Stimulated activated CD4-positive, alpha-beta T cell treated with anti-CD3 and anti-CD28 coated beads, Interleukin-1b, Interleukin-23, amount 100 ng/mL, for 48 hours (primary cell): ENCODE results near the gene NFE2L3.
"Not testable (repeated sequence)": the region's sequence is repeated elsewhere in the genome, so short reads cannot be mapped to it uniquely, and the experiment has no call there.

Source experiments
- DNase-seq: peaks from one replicate; pipeline ENCODE4 v3.0.0-alpha.2; 2020

Gene NFE2L3

DNA sequence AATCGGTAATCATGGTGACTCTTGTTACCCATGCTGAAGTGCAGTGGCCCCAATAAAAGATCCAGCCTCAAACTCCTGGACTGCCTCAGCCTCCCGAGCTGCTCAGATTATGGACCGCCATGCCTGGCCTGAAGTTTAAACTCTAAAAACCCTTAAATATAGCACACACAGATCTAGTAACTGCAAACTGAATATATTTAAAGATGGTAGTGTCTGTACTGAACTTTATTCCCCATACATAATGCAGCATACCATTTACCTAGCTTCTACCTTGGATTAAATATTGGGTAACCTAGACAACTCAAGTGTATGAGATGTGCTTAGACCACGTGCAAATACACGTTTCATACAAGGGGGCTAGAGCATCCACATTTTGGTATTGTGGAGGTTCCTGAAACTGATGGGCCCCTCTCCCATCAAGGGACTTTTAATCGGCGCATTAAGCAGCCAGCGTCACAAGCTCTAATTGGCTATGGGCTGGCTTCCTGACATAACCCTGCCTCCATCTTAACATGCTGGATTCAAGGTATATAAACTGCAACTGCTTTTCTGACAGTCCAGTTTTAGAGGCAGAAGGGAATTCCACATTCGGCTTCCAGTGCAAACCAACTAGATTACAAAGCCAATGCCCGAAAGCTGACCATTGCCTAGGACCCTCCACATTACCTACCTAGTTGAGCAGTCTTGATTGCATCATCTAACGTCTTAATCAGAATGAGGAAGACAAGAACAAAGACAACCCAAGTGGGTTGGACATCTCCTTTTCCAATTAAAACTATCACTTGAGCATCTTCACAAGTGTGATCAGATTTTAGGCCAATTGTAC, 35.6 kb downstream of the NFE2L3 start:
- no peak for DNase-seq

DNA sequence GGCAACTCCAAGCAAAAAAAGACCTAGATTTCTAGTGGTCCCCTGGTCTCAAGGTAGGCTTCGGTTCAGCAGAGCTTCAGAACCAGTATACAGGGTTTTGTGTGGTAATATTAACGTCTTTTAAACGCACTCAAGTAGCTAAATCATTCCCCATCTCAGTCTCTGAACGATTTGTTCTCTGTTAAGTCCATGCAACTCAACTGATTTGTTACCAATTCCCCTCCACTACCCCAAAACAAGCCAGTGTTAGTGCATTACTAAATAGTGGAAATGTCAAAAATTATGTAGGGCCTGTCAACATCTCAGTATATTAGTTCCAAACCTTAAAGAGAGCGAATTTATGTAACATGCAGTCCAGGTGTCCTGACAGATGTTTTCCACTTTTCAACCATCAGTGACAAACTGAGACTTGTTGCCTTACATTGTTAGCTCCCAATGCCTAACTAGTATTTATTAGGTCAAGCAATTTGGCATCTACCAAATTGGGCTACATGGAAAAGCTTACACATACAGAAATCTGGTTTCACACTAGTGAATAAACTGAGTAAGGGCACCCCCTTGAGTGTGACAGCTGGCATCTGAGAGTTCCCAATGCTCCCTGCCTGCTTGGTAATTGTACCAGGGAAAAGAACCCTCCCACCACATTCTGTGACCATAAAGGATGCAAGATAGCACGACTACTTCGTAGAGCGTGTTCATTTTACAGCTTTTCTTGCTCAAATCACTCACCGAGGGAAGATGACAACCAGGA, 36.4 kb downstream of the NFE2L3 start:
- DNase-seq, result peak; percentile 27

DNA sequence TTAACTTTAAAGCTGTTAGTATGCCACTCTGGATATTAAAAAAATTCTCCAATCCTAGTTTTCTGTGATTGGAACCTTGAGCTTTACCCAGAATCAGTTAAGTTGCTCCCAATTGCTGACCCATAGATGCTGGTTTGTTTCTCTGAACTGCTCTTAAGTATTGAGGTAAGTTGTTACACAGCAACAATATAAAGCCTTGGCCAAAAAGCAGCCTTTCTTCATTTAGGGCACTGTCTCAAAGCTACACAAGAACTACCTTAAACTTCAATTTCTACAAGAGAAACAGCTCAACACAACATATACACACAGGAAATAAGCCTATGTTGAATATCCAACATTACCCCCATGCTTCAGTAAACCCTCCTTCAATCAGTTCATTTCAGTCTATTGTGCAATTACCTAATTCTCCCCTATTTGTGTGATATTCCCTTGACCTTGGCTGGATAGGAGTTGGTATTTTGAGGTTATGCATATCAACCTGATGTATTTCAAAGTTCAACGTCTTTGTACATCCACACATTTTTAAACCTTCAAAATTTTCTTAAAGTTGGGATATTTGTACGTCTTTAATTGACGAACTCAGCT, 37.1 kb downstream of the NFE2L3 start:
- no peak for DNase-seq

DNA sequence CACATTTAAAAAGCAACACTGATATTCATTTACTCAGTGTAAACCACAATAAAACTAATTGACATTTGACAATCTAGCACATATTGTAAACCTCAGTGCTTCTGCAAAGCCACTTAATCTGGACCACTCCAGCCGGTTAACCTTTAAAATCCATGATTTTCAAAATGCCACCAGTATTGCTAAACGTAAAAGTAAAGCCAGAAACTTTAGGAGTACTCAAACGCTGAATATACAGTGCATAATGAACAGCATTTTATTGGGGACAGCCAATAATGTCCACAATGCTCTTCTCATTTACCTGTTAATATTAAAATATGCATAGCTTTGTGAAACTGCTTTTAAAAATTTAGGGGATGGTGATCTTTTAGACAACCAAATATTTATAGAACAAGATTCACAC, 37.7 kb downstream of the NFE2L3 start:
- no peak for DNase-seq

DNA sequence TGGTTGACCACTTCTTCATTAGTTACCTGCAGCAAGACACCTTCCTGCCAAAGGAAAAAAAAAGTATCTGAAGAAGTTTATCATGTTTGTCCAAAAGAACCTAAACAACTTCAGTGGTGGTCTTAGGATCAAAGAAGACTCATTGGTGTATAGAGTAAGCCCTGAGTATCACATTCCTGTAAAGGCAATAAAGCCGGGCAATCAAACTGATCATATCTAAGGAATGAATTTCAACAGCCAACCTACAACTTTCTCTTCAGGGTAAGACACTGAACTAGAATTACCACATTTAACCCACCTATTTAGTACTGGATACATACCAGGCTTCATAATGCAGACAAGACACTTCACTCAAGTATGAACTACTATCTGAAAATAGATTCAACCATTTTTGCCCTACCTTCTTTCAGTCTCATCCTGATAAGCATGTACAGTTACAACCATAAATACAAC, 38.4 kb downstream of the NFE2L3 start:
- DNase-seq, result no peak

DNA sequence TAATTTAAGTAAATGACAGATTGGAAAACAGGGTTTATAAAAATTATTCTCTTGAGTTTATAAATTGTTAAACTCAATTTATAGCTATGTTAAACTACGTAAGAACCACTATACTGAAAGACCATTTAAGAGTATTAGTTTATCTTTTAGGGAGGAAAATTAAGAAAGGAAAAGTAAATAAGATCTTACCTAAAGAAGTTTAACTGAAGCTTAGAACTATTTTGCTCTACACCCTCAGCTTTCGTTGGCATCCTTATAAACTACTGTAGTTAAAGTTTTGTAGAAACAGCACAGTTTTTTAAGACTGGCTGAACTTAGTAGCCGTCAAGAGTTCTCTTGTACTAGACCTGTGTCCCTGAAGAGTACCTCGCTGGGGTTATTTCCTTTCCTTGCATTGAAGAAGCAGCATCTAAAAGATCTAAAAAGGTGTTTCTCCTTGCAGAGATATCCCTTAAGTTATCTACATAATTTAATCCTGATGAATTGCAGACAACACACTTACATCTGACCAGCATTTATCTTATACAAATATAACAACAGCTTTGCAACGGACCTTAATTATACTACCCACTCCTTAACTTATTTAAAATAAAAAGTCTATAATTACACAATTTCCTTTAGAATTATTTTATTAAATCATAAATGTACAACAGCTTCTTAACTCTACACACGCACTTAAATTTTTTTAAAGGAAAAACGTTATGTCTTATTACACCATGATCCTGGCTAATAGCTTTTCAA, 39.4 kb downstream of the NFE2L3 start:
- no peak for DNase-seq

DNA sequence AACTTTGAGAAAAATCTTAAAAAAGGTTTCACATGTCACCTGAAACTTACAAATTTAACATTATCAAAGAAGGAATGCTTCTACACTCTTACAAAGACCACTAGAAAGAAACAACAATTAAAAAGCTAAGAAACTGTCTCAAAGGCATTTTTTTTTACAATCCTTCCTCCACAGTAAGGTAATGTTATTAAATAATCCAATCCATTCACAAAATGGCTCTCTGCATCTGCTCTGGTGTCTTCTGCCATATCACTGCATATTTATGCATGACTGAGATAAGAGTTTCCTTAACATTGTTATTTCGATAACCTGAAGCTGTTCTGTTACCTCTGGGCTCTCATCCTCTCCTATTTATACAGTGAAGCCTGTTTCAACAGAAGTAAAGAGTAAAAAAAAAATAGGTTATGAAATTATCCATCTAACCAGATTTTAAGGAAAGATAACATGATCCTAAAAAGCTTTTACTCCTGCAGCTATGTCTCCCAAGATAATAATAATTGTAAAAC, 40.0 kb downstream of the NFE2L3 start:
- DNase-seq, result no peak

DNA sequence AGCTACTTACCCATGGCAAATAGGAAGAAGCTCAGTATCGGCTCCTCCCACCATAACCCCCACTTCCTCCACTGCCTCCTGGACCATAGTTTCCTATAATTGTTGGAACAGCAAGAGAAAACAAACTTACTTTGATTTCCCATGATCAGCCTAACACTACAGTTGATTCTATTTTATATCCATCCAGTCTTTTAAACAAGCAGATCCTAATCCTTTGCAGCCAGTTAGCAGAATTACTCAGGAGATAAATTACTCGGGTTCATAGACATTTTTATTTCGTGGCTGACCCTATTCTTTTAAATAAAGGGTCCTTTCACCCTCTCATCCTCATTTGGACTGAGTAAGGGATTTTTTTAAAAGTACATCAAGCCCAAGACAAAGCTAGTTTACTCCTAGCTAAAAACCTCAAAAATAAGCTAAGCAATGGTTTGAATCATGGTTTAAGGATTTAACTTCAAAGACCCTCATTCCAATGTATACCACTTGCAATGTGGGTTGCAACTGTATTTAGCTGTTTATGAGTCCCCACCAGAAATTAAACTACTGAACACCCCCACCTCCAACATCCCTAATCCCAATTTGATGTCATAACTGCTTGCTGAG, 40.6 kb downstream of the NFE2L3 start:
- no peak for DNase-seq

DNA sequence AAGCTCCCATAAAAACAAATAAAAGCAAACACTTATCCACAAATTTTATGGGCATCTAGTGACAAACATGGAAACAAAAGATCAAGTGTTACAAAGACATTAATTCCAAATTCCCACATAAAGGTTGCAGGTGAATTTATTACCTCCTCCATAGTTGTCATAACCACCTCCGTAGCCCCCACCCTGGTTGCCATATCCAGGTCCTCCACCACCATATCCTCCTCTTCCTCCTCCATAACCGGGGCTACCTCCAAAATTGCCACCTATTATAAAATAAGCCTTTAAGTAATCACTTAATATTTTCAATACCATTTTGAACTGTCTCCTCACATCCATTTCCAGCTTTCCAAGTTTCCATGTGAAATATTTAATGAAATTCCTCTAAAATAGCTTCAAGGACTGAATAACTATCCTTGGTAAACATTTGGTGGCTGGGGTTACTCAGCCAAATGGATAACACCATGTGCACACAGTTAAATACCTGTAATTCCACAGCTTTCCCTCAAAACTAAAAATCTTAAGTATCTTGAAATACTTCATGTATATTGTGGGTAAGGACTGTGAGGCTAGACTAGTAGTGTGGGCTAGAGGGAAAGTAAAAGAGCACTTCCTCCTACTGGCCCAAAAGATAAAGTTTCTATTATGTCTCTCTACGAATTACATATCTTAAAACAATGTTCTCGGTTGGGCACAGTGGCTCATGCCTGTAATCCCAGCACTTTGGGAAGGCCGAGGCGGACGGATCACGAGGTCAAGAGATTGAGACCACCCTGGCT, 41.6 kb downstream of the NFE2L3 start:
- no peak for DNase-seq

DNA sequence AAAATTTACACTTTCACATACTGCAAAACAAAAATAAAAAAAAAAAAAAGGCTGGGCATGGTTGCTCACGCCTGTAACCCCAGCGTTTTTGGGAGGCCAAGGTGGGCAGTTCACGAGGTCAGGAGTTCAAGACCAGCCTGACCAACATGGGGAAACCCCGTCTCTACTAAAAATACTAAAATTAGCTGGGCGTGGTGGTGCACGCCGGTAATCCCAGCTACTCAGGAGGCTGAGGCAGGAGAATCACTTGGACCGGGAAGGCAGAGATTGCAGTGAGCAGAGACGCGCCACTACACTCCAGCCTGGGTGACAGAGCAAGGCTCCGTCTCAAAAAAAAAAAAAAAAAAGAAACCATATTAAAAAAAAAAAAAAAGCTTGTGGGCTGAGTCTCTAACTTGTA, 42.8 kb downstream of the NFE2L3 start:
- DNase-seq, result not testable (repeated sequence)

DNA sequence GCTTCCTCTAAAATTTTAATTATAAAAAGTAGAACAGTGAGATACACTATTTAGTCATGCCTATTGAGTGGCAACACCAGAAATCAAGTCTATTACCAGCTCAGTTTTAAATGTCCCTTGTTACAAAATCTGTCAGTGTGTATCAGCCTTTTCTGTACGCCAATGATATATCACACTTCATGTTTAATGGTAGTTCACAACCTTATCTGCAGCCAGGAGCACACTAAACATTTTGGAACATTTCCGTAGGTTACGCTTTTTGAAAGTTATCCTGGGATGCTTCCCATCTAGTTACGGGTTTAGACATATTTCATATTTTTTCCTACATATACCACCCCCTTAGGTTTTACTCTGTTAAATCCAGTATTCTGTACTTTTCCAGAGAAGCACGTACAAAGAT, 43.2 kb downstream of the NFE2L3 start:
- no peak for DNase-seq

DNA sequence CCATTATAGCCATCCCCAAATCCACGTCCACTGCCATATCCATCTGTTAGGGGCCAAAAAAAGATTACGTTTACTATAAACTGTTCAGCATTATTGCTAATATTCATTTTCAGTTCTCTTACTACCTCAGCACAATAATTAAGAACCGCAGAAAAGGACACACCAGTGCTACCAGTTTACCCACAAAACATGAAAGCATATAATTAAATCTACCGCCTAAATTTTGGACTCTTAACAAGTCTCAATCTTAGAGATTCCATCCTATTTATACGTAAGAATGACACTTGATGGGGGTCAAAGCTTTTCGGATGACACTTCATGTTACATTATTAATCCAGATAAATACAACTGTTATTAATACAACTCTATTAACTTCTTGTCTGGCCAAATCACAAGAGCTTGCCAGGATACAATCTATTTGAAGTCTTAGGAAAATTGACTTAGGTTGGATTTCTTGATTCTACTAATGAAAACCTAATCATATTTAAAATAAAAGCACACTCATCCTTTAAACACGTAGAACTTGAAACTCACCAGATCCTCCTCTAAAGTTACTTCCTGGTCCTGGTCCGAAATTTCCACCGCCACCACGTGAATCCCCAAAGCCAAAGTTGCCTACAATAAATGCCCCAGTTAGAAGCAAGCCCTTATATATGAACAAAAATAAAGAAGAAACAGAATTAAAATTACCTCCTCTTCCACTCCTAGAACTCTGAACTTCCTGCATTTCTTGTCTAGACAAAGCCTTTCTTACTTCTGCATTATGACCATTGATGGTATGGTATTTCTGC, 44.1 kb downstream of the NFE2L3 start:
- no peak for DNase-seq

DNA sequence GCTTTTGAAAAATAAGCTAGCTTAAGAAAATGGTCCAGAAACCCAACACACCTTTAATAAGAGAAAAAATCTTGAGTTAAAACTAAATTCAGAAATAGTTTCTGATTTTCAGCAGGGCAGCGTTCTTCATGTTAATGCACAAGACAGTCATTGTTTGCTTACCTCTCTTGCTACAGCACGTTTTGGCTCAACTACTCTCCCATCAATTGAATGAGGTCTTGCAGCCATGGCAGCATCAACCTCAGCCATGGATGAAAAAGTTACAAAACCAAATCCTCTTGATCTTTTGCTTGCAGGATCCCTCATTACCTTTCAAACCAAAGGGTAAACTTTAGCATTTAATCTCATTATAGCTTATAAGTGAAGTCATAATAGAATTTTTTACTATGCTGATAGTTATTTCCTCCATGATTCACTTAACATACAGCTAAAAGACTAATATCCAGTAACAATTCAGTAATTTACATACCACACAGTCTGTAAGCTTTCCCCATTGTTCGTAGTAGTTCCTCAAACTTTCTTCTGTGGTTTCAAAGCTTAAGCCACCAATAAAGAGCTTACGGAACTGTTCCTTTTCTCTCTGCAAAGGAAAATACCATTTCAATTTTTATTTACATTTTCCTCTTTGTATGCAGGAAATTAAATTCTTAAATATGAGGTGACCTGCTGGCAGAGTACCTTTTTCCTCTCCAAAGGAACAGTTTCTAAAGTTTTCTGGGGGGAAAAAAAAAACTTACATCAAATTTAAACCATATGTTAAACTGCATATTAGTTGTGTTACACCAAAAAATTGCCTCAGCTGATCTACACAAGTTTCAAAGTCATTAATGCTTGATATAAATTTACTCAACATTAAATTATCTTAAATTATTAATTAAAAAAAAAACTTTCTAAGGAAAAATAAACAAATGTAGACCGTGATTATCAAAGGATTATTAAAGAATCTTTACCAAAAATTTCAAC, 45.4 kb downstream of the NFE2L3 start:
- no peak for DNase-seq

DNA sequence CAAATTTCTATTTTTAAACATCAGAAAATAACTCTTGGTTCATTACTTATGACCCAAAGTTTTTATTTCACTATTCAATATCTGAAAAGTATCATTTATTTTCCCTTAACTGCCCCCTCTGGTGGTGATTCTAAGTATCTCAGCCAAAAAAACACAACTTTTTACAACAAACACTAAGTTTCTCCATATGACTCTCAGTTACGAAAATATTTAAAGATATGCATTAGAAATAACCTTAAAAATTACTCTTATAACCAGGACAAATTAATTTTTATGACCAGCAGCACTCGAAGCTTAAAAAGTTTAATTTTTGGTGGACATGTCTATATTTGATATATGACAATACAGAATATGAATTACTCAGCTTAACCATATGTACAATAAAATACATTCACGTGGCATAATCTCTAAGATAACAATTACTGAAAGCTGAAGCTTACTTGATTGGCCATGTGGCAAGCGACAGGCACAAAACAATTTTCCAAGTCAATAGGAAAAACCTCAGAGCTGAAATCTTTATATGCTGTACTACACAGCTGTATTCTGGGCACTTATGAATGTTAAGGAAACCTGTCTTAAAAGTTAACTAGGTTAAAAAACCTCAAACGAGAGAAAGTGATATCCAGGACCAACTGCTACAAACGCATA, 46.3 kb downstream of the NFE2L3 start:
- DNase-seq, result no peak

DNA sequence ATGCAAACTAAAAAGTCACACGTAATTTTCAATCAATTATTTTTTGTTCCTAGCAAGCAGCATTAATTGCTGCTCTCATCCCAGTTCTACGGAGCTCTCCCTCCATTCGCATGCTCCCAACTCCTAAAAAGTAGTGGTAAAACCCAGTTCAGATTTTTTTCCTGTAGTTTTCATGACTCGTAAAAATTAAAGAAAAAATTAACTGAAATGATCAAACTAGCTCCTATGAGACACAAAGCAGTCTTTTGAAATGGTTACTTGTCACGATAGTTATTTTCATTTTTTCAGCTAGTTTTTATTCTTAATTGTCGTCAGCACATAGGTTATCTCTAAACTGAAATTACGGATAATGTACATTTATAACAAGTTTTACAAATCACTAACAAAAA, 46.8 kb downstream of the NFE2L3 start:
- no peak for DNase-seq

DNA sequence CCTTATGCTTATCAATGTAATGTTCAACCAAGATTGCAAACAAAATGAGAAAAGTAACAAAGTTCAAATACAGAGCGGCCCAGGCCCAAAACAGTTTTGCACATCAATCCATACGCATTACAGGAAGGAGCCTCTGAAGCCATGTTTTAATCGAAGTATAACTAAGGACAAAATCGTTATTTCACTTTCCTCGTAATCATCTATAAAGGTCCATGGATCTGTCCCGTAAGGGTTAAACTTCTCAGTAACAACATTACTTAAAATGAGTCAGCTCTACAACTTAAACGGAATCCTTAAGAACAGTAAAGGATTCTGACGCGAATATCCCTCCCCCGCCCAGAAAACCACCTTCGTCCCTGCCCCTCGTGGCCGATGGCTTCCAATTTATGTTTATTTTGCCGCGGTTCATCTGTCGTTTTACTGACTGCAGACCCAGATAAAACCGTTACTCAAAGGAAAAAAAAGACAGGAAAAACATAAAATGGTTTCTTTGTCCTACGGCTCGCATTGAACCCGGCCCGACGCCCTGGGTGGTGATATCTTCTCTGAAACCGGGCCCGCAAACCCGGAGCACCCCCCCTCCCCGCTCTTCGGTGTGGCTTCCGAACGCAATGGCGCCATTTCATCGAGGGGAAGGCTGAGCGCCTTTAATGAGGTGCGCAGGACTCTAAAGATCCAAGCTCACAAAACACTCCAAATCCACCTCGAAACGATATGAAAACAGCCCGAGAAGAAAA, 47.5 kb downstream of the NFE2L3 start:
- peak; percentile 61 for DNase-seq

DNA sequence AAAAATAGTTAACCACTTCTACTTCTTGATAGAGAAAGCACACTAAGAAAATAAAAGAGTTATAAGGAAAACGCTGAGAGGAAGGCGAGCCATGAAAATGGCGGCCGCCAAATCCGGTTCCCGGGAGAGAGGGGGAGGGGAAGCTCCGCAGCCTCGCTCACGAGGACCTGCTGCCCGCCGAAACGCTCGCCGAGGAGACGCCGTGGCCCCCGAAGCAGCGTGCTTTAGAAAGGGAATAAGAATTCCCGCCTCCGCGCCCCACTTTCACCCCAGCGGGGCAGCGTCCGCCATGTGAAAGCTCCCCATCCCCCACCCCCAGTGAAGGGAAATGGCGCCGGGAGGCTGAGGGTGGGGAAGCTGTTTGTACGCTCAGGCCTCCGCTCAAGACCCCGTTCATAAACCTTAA, 48.0 kb downstream of the NFE2L3 start:
- DNase-seq, result peak; percentile 77
